ENCODE measurements around the gene ACSL3.

ACSL3 gene

GRCh38 chr2:222848862-222849261 is 12.0 kb upstream of the ACSL3 start:
- Histone ChIP-seq H3K4me2 (ENCODE audit: low read length) (no peak overlapping the region), H3K9ac (no peak overlapping the region), H3K79me2 (no peaks in the 10 kb centered on the region), H3K27me3 (ENCODE audit: control insufficient read depth, insufficient read depth, low read length) (no peaks in the 10 kb centered on the region), H3K9me3 (ENCODE audit: control insufficient read depth, low read length) (no peaks in the 10 kb centered on the region), H2AFZ (no peak overlapping the region), H3K4me1 (peaks cover 5% of the 10 kb centered on the region), H3K4me3 (ENCODE audit: low read depth, low read length) (no peak overlapping the region), H3K27ac (no peak overlapping the region), H3K36me3 (ENCODE audit: control insufficient read depth, insufficient read depth, low read length) (no peaks in the 10 kb centered on the region)
- TF ChIP-seq CTCF (IDR thresholded peaks at IDR 0.05): no peak

- Histone ChIP-seq H3K27ac (no peak overlapping the region), H2AFZ (no peak overlapping the region), H3K4me2 (ENCODE audit: low read length) (no peak overlapping the region), H3K9me3 (ENCODE audit: control insufficient read depth, low read length) (no peaks in the 10 kb centered on the region), H3K4me1 (no peaks in the 10 kb centered on the region), H3K79me2 (no peaks in the 10 kb centered on the region), H3K36me3 (ENCODE audit: control insufficient read depth, insufficient read depth, low read length) (no peaks in the 10 kb centered on the region), H3K27me3 (ENCODE audit: control insufficient read depth, insufficient read depth, low read length) (no peaks in the 10 kb centered on the region), H3K4me3 (ENCODE audit: low read depth, low read length) (no peak overlapping the region), H3K9ac (no peak overlapping the region)
- TF ChIP-seq CTCF (IDR thresholded peaks at IDR 0.05): no peak
Observed at GRCh38 chr2:222851956-222852617, 8.7 kb upstream of the ACSL3 start.

- no peak for TF ChIP-seq CTCF (IDR thresholded peaks at IDR 0.05)
- H3K4me2 ChIP-seq (ENCODE audit: low read length): no peak overlapping the region
Observed at GRCh38 chr2:222854773-222855700, 5.8 kb upstream of the ACSL3 start.

GRCh38 chr2:222859786-222860612 is 837 bp upstream of the ACSL3 start:
- Histone ChIP-seq H3K36me3 (ENCODE audit: control insufficient read depth, insufficient read depth, low read length) (no peaks in the 10 kb centered on the region), H2AFZ (peak overlapping the region; percentile 73), H3K9ac (no peak overlapping the region), H3K27me3 (ENCODE audit: control insufficient read depth, insufficient read depth, low read length) (no peaks in the 10 kb centered on the region), H3K4me2 (ENCODE audit: low read length) (peak overlapping the region; percentile 79), H3K79me2 (peaks cover 35% of the 10 kb centered on the region), H3K9me3 (ENCODE audit: control insufficient read depth, low read length) (no peaks in the 10 kb centered on the region), H3K27ac (peak overlapping the region; percentile 95), H3K4me3 (ENCODE audit: low read depth, low read length) (peak overlapping the region; percentile 82), H3K4me1 (peaks cover 16% of the 10 kb centered on the region)
- TF ChIP-seq CTCF (IDR thresholded peaks at IDR 0.05): no peak

More at GRCh38 chr2:222854773-222855700, 5.8 kb upstream of the ACSL3 start:
- Histone ChIP-seq H3K79me2 (no peaks in the 10 kb centered on the region), H3K27ac (no peak overlapping the region), H3K4me1 (peaks cover 7% of the 10 kb centered on the region), H3K27me3 (ENCODE audit: control insufficient read depth, insufficient read depth, low read length) (no peaks in the 10 kb centered on the region), H3K9me3 (ENCODE audit: control insufficient read depth, low read length) (no peaks in the 10 kb centered on the region), H3K4me3 (ENCODE audit: low read depth, low read length) (no peak overlapping the region), H3K36me3 (ENCODE audit: control insufficient read depth, insufficient read depth, low read length) (no peaks in the 10 kb centered on the region), H3K9ac (no peak overlapping the region), H2AFZ (no peak overlapping the region)
